ENCODE measurements around the gene CSRP1. TPM values are rescaled to one million over a fixed set of nuclear protein-coding genes. Genes with fewer than 3 reads are reported as not detected.

The CSRP1 gene
- polyA plus RNA-seq, 2 of the 4 experiments (the other 2 are of a cell fraction) = 277 to 655 TPM

GRCh38 chr1:201496296-201496690, 10.6 kb downstream of the CSRP1 start:
- WGBS (ENCODE audit: missing lambda C conversion rate) = 92% methylated on average over 8 of the region's 8 CpGs
- no peak for FAIRE-seq

GRCh38 chr1:201495551-201496295, 11.2 kb downstream of the CSRP1 start:
- no peak overlapping the region for H3K4me3 ChIP-seq
- H3K9me3 ChIP-seq = no peaks in the 10 kb centered on the region
- ATAC-seq = no peak
- DNase-seq (ENCODE audit: low read depth in 1 of 2, low spot score in 1 of 2) = no peak
- POLR2A ChIA-PET = interaction anchor here (2.1 kb wide), 1 partner anchor 15 kb away, joined by 5 read pairs; no protein-coding TSS in a partner anchor
- H3K27ac ChIP-seq = peak overlapping the region in 1 of 2 experiments; percentile 1; a peak in 2 of 6 replicates
- TF ChIP-seq EHF (CRISPR knock-in tag; IDR thresholded peaks at IDR 0.05) = no peak
- no peak for TF ChIP-seq RAD21 (conservative IDR thresholded peaks at IDR 0.05 in 1 of 2, IDR thresholded peaks at IDR 0.05 in 1 of 2)
- TF ChIP-seq JUN (IDR thresholded peaks at IDR 0.05) = 0 out of 5 replicates have a peak, but pooled peaks of 1 of the 2 experiments have one; percentile 8
- FAIRE-seq = no peak
- H3K4me2 ChIP-seq = no peak overlapping the region
- WGBS (ENCODE audit: missing lambda C conversion rate) = 87% methylated on average over 11 of the region's 11 CpGs
- H3K4me1 ChIP-seq = peaks cover 57% of the 10 kb centered on the region
- CTCF ChIA-PET = interaction anchor here (0.6 to 49.4 kb wide), 5 partner anchors 4 to 60 kb away, joined by 3 to 1452 read pairs (median 5); partner anchors contain the start of gene CSRP1

More at GRCh38 chr1:201496296-201496690, 10.6 kb downstream of the CSRP1 start:
- peaks cover 57% of the 10 kb centered on the region for H3K4me1 ChIP-seq
- TF ChIP-seq RCOR1 (IDR thresholded peaks at IDR 0.05; ENCODE audit: low read depth, low read length) (no peak), HDAC2 (IDR thresholded peaks at IDR 0.05) (no peak), MAFK (IDR thresholded peaks at IDR 0.05; ENCODE audit: partially characterized antibody) (no peak), EHMT2 (IDR thresholded peaks at IDR 0.05; ENCODE audit: low read depth) (no peak), ZNF302 (CRISPR knock-in tag; IDR thresholded peaks at IDR 0.05) (no peak), POLR2A (IDR thresholded peaks at IDR 0.05; ENCODE audit: low read length) (no peak), TP53 (CRISPR knock-in tag; IDR thresholded peaks at IDR 0.05) (no peak), SMC3 (IDR thresholded peaks at IDR 0.05) (no peak), KDM5A (IDR thresholded peaks at IDR 0.05) (no peak), BCL3 (IDR thresholded peaks at IDR 0.05) (no peak), ZC3H11A (IDR thresholded peaks at IDR 0.05) (no peak), FOXS1 (CRISPR knock-in tag; IDR thresholded peaks at IDR 0.05) (no peak), RAD21 (conservative IDR thresholded peaks at IDR 0.05 in 1 of 2, IDR thresholded peaks at IDR 0.05 in 1 of 2) (no peak), CHD2 (IDR thresholded peaks at IDR 0.05; ENCODE audit: low read length, partially characterized antibody) (no peak), RFX5 (IDR thresholded peaks at IDR 0.05) (no peak), ESRRA (IDR thresholded peaks at IDR 0.05; ENCODE audit: borderline replicate concordance, low read length) (no peak), MYC (IDR thresholded peaks at IDR 0.05; ENCODE audit: borderline replicate concordance, low read length) (no peak), NR3C1 (IDR thresholded peaks at IDR 0.05) (no peak)
- H3K27ac ChIP-seq = peak overlapping the region in 1 of 2 experiments; percentile 1; a peak in 2 of 6 replicates
- ChIA-PET POLR2A (interaction anchor here (2.1 kb wide), 1 partner anchor 16 kb away, joined by 5 read pairs; no protein-coding TSS in a partner anchor), CTCF (interaction anchor here (1.2 to 49.4 kb wide), 4 partner anchors 5 to 60 kb away, joined by 4 to 1452 read pairs (median 728); partner anchors contain the start of gene CSRP1)
- ATAC-seq = no peak
- H3K9me3 ChIP-seq = no peaks in the 10 kb centered on the region
- H3K4me3 ChIP-seq = no peak overlapping the region
- no peak for DNase-seq (ENCODE audit: low read depth in 1 of 2, low spot score in 1 of 2)
- no peak overlapping the region for H3K4me2 ChIP-seq

- Histone ChIP-seq H3K4me3 (no peak overlapping the region), H3K4me1 (peaks cover 57% of the 10 kb centered on the region), H3K4me2 (no peak overlapping the region), H3K9me3 (no peaks in the 10 kb centered on the region), H3K27ac (peak overlapping the region in 1 of 2 experiments; percentile 45; a peak in 1 of 6 replicates)
- POLR2A ChIA-PET = no interaction called here
- CTCF ChIA-PET = interaction anchor here (0.8 to 49.4 kb wide), 5 partner anchors 3 to 58 kb away, joined by 3 to 1452 read pairs (median 5); partner anchors contain the start of gene CSRP1
- TF ChIP-seq HOXA7 (CRISPR knock-in tag; IDR thresholded peaks at IDR 0.05) (0 out of 2 replicates have a peak, but pooled peaks have one; percentile 21), CBX8 (IDR thresholded peaks at IDR 0.05) (no peak)
- no peak for DNase-seq (ENCODE audit: low read depth in 1 of 2, low spot score in 1 of 2)
- FAIRE-seq = no peak
- WGBS (ENCODE audit: missing lambda C conversion rate) = 83% methylated on average over 14 of the region's 15 CpGs
- ATAC-seq = no peak
These were observed 12.9 kb downstream of the CSRP1 start for GRCh38 chr1:201493757-201494617.
